Stimulated activated CD8-positive, alpha-beta memory T cell treated with anti-CD3 and anti-CD28 coated beads, Interleukin-15, amount 100 ng/mL, for 24 hours (primary cell): ENCODE data around the gene WNT8A.

Experiments used
- DNase-seq: peaks from one replicate; pipeline ENCODE4 v3.0.0-alpha.2; 2020; ENCODE audit warnings: low read depth

The WNT8A gene

GRCh38 chr5:138140268-138140667, 56.4 kb downstream of the WNT8A start:
- no peak for DNase-seq
